Measurements from ENCODE around the gene SMG5.
"Not testable (repeated sequence)": the region's sequence is repeated elsewhere in the genome, so short reads cannot be mapped to it uniquely, and the experiment has no call there.

SMG5 gene

DNA sequence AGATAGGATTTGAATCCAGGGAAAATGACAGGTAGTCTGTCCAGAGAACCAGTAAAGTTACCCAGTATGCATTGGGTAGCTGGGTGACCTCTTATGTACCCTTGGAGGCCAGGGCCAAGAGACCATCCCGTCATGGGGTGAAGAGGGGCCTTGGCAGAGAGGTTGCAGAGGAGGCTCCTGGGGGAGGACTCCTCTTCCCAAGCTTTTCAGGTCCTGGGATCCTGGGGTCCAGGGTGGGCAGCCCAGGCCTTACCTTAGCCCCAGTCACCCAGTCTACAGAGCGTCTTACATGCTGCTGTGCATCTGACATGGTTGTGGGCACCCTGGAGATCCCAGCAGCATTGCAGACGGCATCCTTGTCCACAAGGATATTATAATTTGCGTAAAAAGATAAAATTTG lies 55.8 kb downstream of the SMG5 start:
- Histone ChIP-seq H3K27me3 (replicated peaks; ENCODE audit: control insufficient read depth, insufficient read depth, low read length) (no peaks in the 10 kb centered on the region), H3K4me3 (replicated peaks; ENCODE audit: low read depth, low read length) (no peak overlapping the region), H3K36me3 (ENCODE audit: control insufficient read depth, insufficient read depth, low read length) (peaks cover 10% of the 10 kb centered on the region)
- no peak for DNase-seq (ENCODE audit: extremely low read depth, insufficient read length)
- TF ChIP-seq, protein P1, sequence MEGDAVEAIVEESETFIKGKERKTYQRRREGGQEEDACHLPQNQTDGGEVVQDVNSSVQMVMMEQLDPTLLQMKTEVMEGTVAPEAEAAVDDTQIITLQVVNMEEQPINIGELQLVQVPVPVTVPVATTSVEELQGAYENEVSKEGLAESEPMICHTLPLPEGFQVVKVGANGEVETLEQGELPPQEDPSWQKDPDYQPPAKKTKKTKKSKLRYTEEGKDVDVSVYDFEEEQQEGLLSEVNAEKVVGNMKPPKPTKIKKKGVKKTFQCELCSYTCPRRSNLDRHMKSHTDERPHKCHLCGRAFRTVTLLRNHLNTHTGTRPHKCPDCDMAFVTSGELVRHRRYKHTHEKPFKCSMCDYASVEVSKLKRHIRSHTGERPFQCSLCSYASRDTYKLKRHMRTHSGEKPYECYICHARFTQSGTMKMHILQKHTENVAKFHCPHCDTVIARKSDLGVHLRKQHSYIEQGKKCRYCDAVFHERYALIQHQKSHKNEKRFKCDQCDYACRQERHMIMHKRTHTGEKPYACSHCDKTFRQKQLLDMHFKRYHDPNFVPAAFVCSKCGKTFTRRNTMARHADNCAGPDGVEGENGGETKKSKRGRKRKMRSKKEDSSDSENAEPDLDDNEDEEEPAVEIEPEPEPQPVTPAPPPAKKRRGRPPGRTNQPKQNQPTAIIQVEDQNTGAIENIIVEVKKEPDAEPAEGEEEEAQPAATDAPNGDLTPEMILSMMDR (IDR thresholded peaks at IDR 0.05; ENCODE audit: insufficient read depth, low read length, poor library complexity, severe bottlenecking): no peak

DNA sequence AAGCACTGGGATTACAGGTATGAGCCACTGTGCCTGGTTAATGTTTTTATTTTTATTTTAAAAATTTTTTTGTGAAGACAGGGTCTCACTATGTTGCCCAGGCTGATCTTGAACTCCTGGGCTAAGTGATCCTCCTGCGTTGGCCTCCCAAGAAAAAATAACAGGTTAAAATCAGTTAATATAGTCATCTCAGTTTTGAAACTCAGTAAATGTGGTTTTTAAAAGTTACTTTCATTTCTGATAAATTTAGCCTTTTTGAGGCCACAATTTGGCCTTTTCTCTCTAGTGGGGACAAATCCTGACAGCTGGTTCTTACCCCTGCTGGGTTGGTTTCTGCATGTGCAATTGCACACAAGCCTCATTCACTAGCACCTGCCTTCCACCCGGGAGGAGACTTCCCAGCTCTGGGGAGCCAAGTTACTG lies 56.5 kb downstream of the SMG5 start:
- no peak overlapping the region for H3K4me3 ChIP-seq (replicated peaks; ENCODE audit: low read depth, low read length)
- H3K36me3 ChIP-seq (ENCODE audit: control insufficient read depth, insufficient read depth, low read length): peaks cover 10% of the 10 kb centered on the region
- DNase-seq (ENCODE audit: extremely low read depth, insufficient read length): peak; percentile 69
- no peaks in the 10 kb centered on the region for H3K27me3 ChIP-seq (replicated peaks; ENCODE audit: control insufficient read depth, insufficient read depth, low read length)
- TF ChIP-seq, protein P1 (IDR thresholded peaks at IDR 0.05; ENCODE audit: insufficient read depth, low read length, poor library complexity, severe bottlenecking): no peak

DNA sequence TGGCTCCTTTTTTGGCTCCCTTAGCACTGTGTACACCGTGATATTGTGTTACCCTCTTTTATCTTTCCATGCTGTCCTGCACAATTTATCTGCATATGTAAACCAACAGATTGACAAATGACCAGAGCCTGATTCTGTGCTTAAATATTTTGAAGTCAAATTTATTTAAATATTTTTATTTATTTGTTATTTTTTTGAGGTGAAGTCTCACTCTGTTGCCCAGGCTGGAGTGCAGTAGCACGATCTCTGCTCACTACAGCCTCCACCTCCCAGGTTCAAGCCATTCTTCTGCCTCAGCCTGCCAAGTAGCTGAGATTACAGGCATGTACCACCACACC lies 57.0 kb downstream of the SMG5 start:
- DNase-seq (ENCODE audit: extremely low read depth, insufficient read length): no peak
- TF ChIP-seq, protein P1 (IDR thresholded peaks at IDR 0.05; ENCODE audit: insufficient read depth, low read length, poor library complexity, severe bottlenecking): no peak
- Histone ChIP-seq H3K4me3 (replicated peaks; ENCODE audit: low read depth, low read length) (no peak overlapping the region), H3K27me3 (replicated peaks; ENCODE audit: control insufficient read depth, insufficient read depth, low read length) (no peaks in the 10 kb centered on the region), H3K36me3 (ENCODE audit: control insufficient read depth, insufficient read depth, low read length) (peaks cover 11% of the 10 kb centered on the region)

DNA sequence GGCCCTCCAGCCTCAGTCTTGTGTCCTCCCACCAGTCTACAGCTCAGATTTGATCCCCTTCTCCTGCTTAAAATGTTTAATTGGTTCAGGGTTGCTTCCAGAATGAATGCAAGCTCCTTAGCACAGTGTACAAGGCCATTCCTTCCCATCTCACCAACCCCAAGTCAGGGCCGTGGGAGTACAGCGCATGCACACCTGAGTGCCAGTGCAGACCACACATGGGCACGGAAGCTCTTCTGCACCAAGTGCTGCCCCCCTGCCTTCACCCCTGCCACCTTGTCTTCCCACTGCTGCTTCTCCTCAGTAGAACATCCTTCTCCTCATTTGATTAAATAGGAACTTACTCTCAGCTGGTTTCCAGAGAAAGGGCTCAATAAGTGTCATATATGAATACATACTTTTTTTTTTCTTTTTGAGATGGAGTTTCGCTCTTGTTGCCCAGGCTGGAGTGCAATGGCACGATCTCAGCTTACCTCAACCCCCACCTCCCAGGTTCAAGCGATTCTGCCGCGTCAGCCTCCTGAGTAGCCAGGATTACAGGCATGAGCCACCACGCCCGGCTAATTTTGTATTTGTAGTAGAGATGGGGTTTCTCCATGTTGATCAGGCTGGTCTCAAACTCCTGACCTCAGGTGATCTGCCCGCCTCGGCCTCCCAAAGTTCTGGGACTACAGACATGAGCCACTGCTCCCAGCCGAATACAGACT lies 60.5 kb downstream of the SMG5 start:
- TF ChIP-seq, protein P1 (IDR thresholded peaks at IDR 0.05; ENCODE audit: insufficient read depth, low read length, poor library complexity, severe bottlenecking): no peak
- no peak for DNase-seq (ENCODE audit: extremely low read depth, insufficient read length)
- H3K4me3 ChIP-seq (replicated peaks; ENCODE audit: low read depth, low read length): no peak overlapping the region
- peaks cover 8% of the 10 kb centered on the region for H3K36me3 ChIP-seq (ENCODE audit: control insufficient read depth, insufficient read depth, low read length)
- no peaks in the 10 kb centered on the region for H3K27me3 ChIP-seq (replicated peaks; ENCODE audit: control insufficient read depth, insufficient read depth, low read length)

DNA sequence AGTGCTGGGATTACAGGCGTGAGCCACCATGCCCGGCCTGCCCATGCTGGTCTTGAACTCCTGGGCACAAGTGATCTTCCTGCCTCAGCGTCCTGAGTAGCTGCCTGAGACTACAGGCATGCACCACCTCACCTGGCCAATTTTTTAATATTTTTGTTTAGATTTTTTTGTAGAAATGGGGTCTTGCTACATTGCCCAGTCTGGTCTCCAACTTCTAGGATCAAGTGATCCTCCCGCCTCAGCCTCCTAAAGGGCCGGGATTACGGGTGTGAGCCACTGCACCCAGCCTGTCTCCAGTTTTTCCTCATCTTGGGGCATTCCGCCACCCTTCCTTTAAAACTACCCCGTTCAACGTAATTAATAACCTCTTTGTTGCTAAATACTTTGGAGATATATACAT lies 62.4 kb downstream of the SMG5 start:
- TF ChIP-seq, protein P1 (IDR thresholded peaks at IDR 0.05; ENCODE audit: insufficient read depth, low read length, poor library complexity, severe bottlenecking): no peak
- H3K27me3 ChIP-seq (replicated peaks; ENCODE audit: control insufficient read depth, insufficient read depth, low read length): no peaks in the 10 kb centered on the region
- peaks cover 8% of the 10 kb centered on the region for H3K36me3 ChIP-seq (ENCODE audit: control insufficient read depth, insufficient read depth, low read length)
- H3K4me3 ChIP-seq (replicated peaks; ENCODE audit: low read depth, low read length): no peak overlapping the region
- no peak for DNase-seq (ENCODE audit: extremely low read depth, insufficient read length)

DNA sequence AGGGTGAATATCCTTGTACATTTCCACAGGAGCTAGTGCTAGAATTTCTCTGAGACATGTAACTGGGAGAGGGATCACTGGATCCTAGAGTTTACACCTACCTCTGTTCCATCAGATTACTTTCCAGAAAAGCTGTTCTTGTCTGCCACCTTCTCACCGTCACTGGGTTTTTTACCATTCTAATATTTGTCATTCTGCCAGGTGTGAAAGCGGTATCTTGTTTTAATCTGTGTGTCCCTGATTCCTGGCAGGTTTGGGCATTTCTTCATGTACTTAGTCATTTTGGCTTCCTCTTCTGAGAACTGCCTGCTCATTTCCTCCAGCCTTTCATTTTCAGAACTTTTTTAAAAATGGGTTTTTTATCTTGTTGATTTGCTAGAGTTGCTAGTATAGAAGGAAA lies 64.8 kb downstream of the SMG5 start:
- no peak for DNase-seq (ENCODE audit: extremely low read depth, insufficient read length)
- peak overlapping the region; percentile 34; the same call in 1 of the 2 replicates for H3K4me3 ChIP-seq (replicated peaks; ENCODE audit: low read depth, low read length)
- H3K27me3 ChIP-seq (replicated peaks; ENCODE audit: control insufficient read depth, insufficient read depth, low read length): no peaks in the 10 kb centered on the region
- TF ChIP-seq, protein P1 (IDR thresholded peaks at IDR 0.05; ENCODE audit: insufficient read depth, low read length, poor library complexity, severe bottlenecking): no peak
- H3K36me3 ChIP-seq (ENCODE audit: control insufficient read depth, insufficient read depth, low read length): peaks cover 1% of the 10 kb centered on the region

DNA sequence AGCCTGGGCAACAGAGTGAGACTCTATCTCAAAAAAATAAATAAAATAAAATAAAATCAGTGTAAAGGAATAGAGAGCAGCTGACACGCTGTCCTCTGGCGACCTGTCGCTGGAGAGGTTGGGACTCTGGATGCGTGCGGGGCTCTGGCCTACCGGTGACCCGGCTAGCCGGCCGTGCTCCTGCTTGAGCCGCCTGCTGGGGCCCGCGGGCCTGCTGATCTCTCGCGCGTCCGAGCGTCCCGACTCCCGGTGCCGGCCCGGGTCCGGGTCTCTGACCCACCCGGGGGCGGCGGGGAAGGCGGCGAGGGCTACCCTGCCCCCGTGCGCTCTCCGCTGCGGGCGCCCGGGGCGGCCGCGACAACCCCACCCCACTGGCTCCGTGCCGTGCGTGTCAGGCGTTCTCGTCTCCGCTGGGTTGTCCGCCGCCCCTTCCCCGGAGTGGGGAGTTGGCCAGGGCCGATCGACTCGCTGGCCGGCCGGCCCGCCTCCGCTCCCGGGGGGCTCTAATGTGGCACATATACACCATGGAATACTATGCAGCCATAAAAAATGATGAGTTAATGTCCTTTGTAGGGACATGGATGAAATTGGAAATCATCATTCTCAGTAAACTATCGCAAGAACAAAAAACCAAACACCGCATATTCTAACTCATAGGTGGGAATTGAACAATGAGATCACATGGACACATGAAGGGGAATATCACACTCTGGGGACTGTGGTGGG lies 66.1 kb downstream of the SMG5 start:
- not testable (repeated sequence) for DNase-seq (ENCODE audit: extremely low read depth, insufficient read length); H3K4me3 ChIP-seq (replicated peaks; ENCODE audit: low read depth, low read length); H3K36me3 ChIP-seq (ENCODE audit: control insufficient read depth, insufficient read depth, low read length); H3K27me3 ChIP-seq (replicated peaks; ENCODE audit: control insufficient read depth, insufficient read depth, low read length)
